SK-N-SH (cell line): Measurements from ENCODE around the gene FAM240B. TPM values are rescaled to one million over a fixed set of nuclear protein-coding genes. Genes with fewer than 3 reads are reported as not detected.

Source experiments
- CTCF ChIA-PET: fragments of 300-600, 350-600 bp; formaldehyde crosslinking; extraction: SDS; loops from one replicate; lab custom pipeline; 2021; lab: Yijun Ruan, JAX
- POLR2A ChIA-PET: fragments of 350-600 bp; sonication (Branson Sonifier 250); formaldehyde crosslinking; extraction: SDS; loops from one replicate; lab custom pipeline; 2020; ENCODE audit warnings: antibody characterized with exemption, inconsistent platforms; lab: Yijun Ruan, JAX
- DNase-seq: peaks from one replicate; pipeline ENCODE4 v3.0.0; 2012
- H2AFZ ChIP-seq: fragments of 200-600 bp; sonication (generic); 2 replicates; pipeline ENCODE4 v1.8.1; 2016; ENCODE audit warnings: antibody characterized with exemption, mild to moderate bottlenecking, low read depth
- H3F3A ChIP-seq: fragments of 200-600 bp; sonication (generic); replicated peaks from 2 replicates; pipeline ENCODE3; 2016; ENCODE audit warnings: antibody characterized with exemption, mild to moderate bottlenecking; ENCODE audit not compliant: insufficient read depth
- H3K27ac ChIP-seq, 2 experiments: fragments of 200-500 bp in 1 of 2; fragments of 200-600 bp in 1 of 2; sonication (Bioruptor generic) in 1 of 2; sonication (generic), shearing (Covaris generic) in 1 of 2; 2 replicates each; pipeline versions ENCODE4 v1.5.1 to v1.6.1; 2014 to 2016; ENCODE audit warnings: low read depth in 2 of 2, inconsistent platforms in 1 of 2, low read length in 1 of 2, mild to moderate bottlenecking in 1 of 2, mixed read lengths in 1 of 2
- H3K27me3 ChIP-seq: fragments of 200-600 bp; sonication (generic), shearing (Covaris generic); 2 replicates; pipeline ENCODE4 v1.6.1; 2016; ENCODE audit warnings: mixed run types; ENCODE audit not compliant: insufficient read depth
- H3K36me3 ChIP-seq, 2 experiments: fragments of 200-500 bp in 1 of 2; fragments of 200-600 bp in 1 of 2; sonication (Bioruptor generic) in 1 of 2; sonication (generic) in 1 of 2; replicated peaks in 1 of 2; 2 replicates each; pipeline versions ENCODE3 to v1.5.1; 2014 to 2016; ENCODE audit warnings: low read length in 1 of 2, mild to moderate bottlenecking in 1 of 2; ENCODE audit not compliant: insufficient read depth in 2 of 2, control insufficient read depth in 1 of 2
- H3K4me1 ChIP-seq, 2 experiments: fragments of 200-500 bp in 1 of 2; fragments of 200-600 bp in 1 of 2; sonication (Bioruptor generic) in 1 of 2; sonication (generic), shearing (Covaris generic) in 1 of 2; 2 replicates each; pipeline versions ENCODE4 v1.5.1 to v1.6.1; 2014 to 2016; ENCODE audit warnings: low read depth in 1 of 2, low read length in 1 of 2, mixed run types in 1 of 2; ENCODE audit not compliant: insufficient read depth in 2 of 2, control insufficient read depth in 1 of 2
- H3K4me2 ChIP-seq: fragments of 200-600 bp; sonication (generic), shearing (Covaris generic); 2 replicates; pipeline ENCODE4 v1.6.1; 2017; ENCODE audit warnings: mixed run types
- H3K4me3 ChIP-seq, 2 experiments: fragments of 200-500 bp in 1 of 2; fragments of 200-600 bp in 1 of 2; sonication (Bioruptor generic) in 1 of 2; sonication (generic), shearing (Covaris generic) in 1 of 2; 2 replicates each; pipeline versions ENCODE4 v1.5.1 to v1.8.1; 2014 to 2016; ENCODE audit warnings: low read depth in 2 of 2, inconsistent platforms in 1 of 2, low read length in 1 of 2, mild to moderate bottlenecking in 1 of 2, mixed read lengths in 1 of 2, moderate library complexity in 1 of 2
- H3K79me2 ChIP-seq: fragments of 200-600 bp; sonication (generic); 2 replicates; pipeline ENCODE4 v1.8.1; 2017; ENCODE audit warnings: mild to moderate bottlenecking; ENCODE audit not compliant: insufficient read depth
- H3K9ac ChIP-seq: fragments of 200-600 bp; sonication (generic); 2 replicates; pipeline ENCODE4 v1.6.1; 2017; ENCODE audit warnings: mixed run types
- H3K9me2 ChIP-seq: fragments of 200-600 bp; sonication (generic); 2 replicates; pipeline ENCODE4 v1.6.1; 2017; ENCODE audit warnings: mixed run types
- H3K9me3 ChIP-seq: fragments of 200-600 bp; sonication (generic); 2 replicates; pipeline ENCODE4 v1.6.1; 2017; ENCODE audit warnings: mixed run types, mild to moderate bottlenecking, moderate library complexity
- H4K20me1 ChIP-seq: fragments of 200-600 bp; sonication (generic); 2 replicates; pipeline ENCODE4 v1.6.1; 2017; ENCODE audit warnings: mild to moderate bottlenecking, mixed run types; ENCODE audit not compliant: insufficient read depth
- CHD2 ChIP-seq: fragments of 150-350 bp; IDR thresholded peaks from 2 replicates; pipeline ENCODE4 v1.6.1; 2018; ENCODE audit warnings: low read length; ENCODE audit not compliant: partially characterized antibody
- ELF1 ChIP-seq: IDR thresholded peaks from 2 replicates; pipeline ENCODE4 v1.4.0; 2012
- EP300 ChIP-seq, 2 experiments: IDR thresholded peaks; 2 replicates each; pipeline versions ENCODE4 v1.4.0 to v1.6.1; 2012; ENCODE audit warnings: borderline replicate concordance in 1 of 2, low read depth in 1 of 2, low read length in 1 of 2
- FOXM1 ChIP-seq: IDR thresholded peaks from 2 replicates; pipeline ENCODE4 v1.4.0; 2012; ENCODE audit warnings: low read depth, mild to moderate bottlenecking
- GABPA ChIP-seq: IDR thresholded peaks from 2 replicates; pipeline ENCODE4 v1.4.0; 2012; ENCODE audit warnings: low read depth, mild to moderate bottlenecking
- MEF2A ChIP-seq: IDR thresholded peaks from 2 replicates; pipeline ENCODE4 v1.4.0; 2012; ENCODE audit warnings: low read depth, borderline replicate concordance
- MXI1 ChIP-seq: IDR thresholded peaks from 2 replicates; pipeline ENCODE4 v1.6.1; 2012; ENCODE audit warnings: mild to moderate bottlenecking, low read depth, low read length, improper control_type of control experiment
- NRF1 ChIP-seq: IDR thresholded peaks from 2 replicates; pipeline ENCODE4 v1.6.1; 2012; ENCODE audit warnings: low read depth, mild to moderate bottlenecking, low read length
- POLR2AphosphoS5 ChIP-seq: IDR thresholded peaks from 2 replicates; pipeline ENCODE4 v1.6.1; 2012; ENCODE audit warnings: low read depth, low read length
- RCOR1 ChIP-seq: fragments of 150-350 bp; IDR thresholded peaks from 2 replicates; pipeline ENCODE4 v1.6.1; 2017; ENCODE audit warnings: antibody characterized with exemption, low read length
- RFX5 ChIP-seq: IDR thresholded peaks from 2 replicates; pipeline ENCODE4 v1.6.1; 2012; ENCODE audit warnings: mild to moderate bottlenecking, improper control_type of control experiment, low read length
- RXRA ChIP-seq: IDR thresholded peaks from 2 replicates; pipeline ENCODE4 v1.4.0; 2012; ENCODE audit warnings: low read depth, mild to moderate bottlenecking, borderline replicate concordance
- SIN3A ChIP-seq: IDR thresholded peaks from 2 replicates; pipeline ENCODE4 v1.6.1; 2012; ENCODE audit warnings: low read depth, mild to moderate bottlenecking, low read length, moderate library complexity, borderline replicate concordance
- TAF1 ChIP-seq: IDR thresholded peaks from 2 replicates; pipeline ENCODE4 v1.6.1; 2012; ENCODE audit warnings: low read depth, mild to moderate bottlenecking, low read length, moderate library complexity, borderline replicate concordance
- TCF12 ChIP-seq: IDR thresholded peaks from 2 replicates; pipeline ENCODE4 v1.4.0; 2012
- TEAD4 ChIP-seq: IDR thresholded peaks from 2 replicates; pipeline ENCODE4 v1.4.0; 2012; ENCODE audit warnings: mild to moderate bottlenecking, borderline replicate concordance; ENCODE audit not compliant: insufficient read depth
- USF2 ChIP-seq: fragments of 150-350 bp; IDR thresholded peaks from 2 replicates; pipeline ENCODE4 v1.6.1; 2017; ENCODE audit warnings: antibody characterized with exemption, low read length, low read depth, borderline replicate concordance
- YY1 ChIP-seq: IDR thresholded peaks from 2 replicates; pipeline ENCODE4 v1.4.0; 2012; ENCODE audit warnings: low read depth, mild to moderate bottlenecking
- ZBTB33 ChIP-seq: IDR thresholded peaks from 2 replicates; pipeline ENCODE4 v1.4.0; 2012; ENCODE audit warnings: low read depth, borderline replicate concordance
- WGBS: methylation state at CpG from one replicate; pipeline ENCODE4 v1.1.6; 2017; ENCODE audit warnings: low lambda C conversion rate; 5-methylcytosine and 5-hydroxymethylcytosine counted together
- polyA plus RNA-seq, 3 experiments: library from polyadenylated mRNA; depleted of rRNA; stranded (reverse); fragments of >200 nt; gene quantifications; 2 replicates each; pipeline ENCODE4 v1.2.3, GENCODE V29; 2012
- TF ChIP-seq, protein P1 (sequence below): IDR thresholded peaks from 2 replicates; pipeline ENCODE4 v1.4.0; 2012; ENCODE audit warnings: low read depth
- TF ChIP-seq, protein P2 (sequence below): IDR thresholded peaks from 2 replicates; pipeline ENCODE4; 2012

The FAM240B gene
- polyA plus RNA-seq, 1 of the 3 experiments (the other 2 are of a cell fraction) = not detected

GRCh38 chr9:38705917-38706316 lies 14.0 kb downstream of the FAM240B start:
- H3F3A ChIP-seq = no peaks in the 10 kb centered on the region
- H3K79me2 ChIP-seq = no peaks in the 10 kb centered on the region
- peaks cover 0 to 17% of the 10 kb centered on the region in 2 experiments; a peak in 1 of 4 replicates for H3K4me1 ChIP-seq
- DNase-seq = no peak
- TF ChIP-seq GABPA (no peak), MEF2A (no peak), EP300 (IDR thresholded peaks at IDR 0.05; ENCODE audit: borderline replicate concordance in 1 of 2, low read depth in 1 of 2, low read length in 1 of 2) (no peak), USF2 (no peak), SIN3A (no peak), YY1 (no peak), TCF12 (no peak), RFX5 (no peak), POLR2AphosphoS5 (no peak), ZBTB33 (no peak), FOXM1 (no peak)
- TF ChIP-seq, protein P1, sequence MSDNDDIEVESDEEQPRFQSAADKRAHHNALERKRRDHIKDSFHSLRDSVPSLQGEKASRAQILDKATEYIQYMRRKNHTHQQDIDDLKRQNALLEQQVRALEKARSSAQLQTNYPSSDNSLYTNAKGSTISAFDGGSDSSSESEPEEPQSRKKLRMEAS = no peak
- H3K4me3 ChIP-seq = no peak overlapping the region
- no peak overlapping the region for H3K9ac ChIP-seq
- WGBS = 42% methylated on average over 6 of the region's 6 CpGs
- ChIA-PET POLR2A (interaction anchor here (0.8 kb wide), 1 partner anchor 9 kb away, joined by 3 read pairs; no protein-coding TSS in a partner anchor), CTCF (interaction anchor here (1.0 kb wide), 1 partner anchor 8 kb away, joined by 3 read pairs; no protein-coding TSS in a partner anchor)
- no peaks in the 10 kb centered on the region for H3K27me3 ChIP-seq
- H2AFZ ChIP-seq = no peak overlapping the region
- no peaks in the 10 kb centered on the region for H3K9me2 ChIP-seq
- H4K20me1 ChIP-seq = no peaks in the 10 kb centered on the region
- H3K27ac ChIP-seq = no peak overlapping the region
- no peaks in the 10 kb centered on the region for H3K9me3 ChIP-seq
- no peak overlapping the region for H3K4me2 ChIP-seq
- H3K36me3 ChIP-seq = no peaks in the 10 kb centered on the region

DNA sequence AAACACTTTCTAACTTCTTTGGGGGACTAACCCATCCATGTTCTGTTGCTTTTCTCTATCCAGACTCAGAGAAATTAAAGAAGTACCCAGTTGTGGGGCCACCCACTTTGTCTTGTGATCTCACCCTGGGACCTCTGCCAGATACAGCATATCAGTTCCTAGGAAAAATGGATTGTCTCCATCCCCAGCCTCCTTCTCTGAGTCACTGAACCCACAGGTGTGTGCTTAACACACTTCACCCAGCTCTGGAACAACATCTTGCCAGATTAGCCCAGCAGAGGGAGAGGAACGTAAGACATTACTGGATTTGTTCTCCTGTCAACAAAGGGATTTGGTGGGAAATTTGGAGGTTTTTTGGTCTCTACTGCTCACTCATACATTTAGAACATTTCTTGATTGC lies 19.2 kb downstream of the FAM240B start:
- Histone ChIP-seq H3K4me3 (no peak overlapping the region), H3K9ac (no peak overlapping the region), H3K4me1 (no peaks in the 10 kb centered on the region), H2AFZ (no peak overlapping the region), H3K36me3 (no peaks in the 10 kb centered on the region), H3F3A (no peaks in the 10 kb centered on the region), H3K27ac (no peak overlapping the region), H3K4me2 (no peak overlapping the region), H4K20me1 (no peaks in the 10 kb centered on the region), H3K9me3 (no peaks in the 10 kb centered on the region), H3K9me2 (no peaks in the 10 kb centered on the region), H3K27me3 (no peaks in the 10 kb centered on the region), H3K79me2 (no peaks in the 10 kb centered on the region)
- ChIA-PET POLR2A (no interaction called here), CTCF (no interaction called here)
- no peak for DNase-seq
- TF ChIP-seq, protein P1 = no peak
- TF ChIP-seq CHD2 (no peak), POLR2AphosphoS5 (no peak), TAF1 (no peak), GABPA (no peak), MEF2A (no peak), FOXM1 (no peak), MXI1 (no peak), NRF1 (no peak), TEAD4 (no peak), RCOR1 (no peak), ELF1 (no peak), RXRA (no peak)
- TF ChIP-seq, protein P2, sequence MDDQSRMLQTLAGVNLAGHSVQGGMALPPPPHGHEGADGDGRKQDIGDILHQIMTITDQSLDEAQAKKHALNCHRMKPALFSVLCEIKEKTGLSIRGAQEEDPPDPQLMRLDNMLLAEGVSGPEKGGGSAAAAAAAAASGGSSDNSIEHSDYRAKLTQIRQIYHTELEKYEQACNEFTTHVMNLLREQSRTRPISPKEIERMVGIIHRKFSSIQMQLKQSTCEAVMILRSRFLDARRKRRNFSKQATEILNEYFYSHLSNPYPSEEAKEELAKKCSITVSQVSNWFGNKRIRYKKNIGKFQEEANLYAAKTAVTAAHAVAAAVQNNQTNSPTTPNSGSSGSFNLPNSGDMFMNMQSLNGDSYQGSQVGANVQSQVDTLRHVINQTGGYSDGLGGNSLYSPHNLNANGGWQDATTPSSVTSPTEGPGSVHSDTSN = no peak
- 77% methylated on average over 1 of the region's 1 CpG for WGBS
